HG02884 (cell line): ENCODE data around the gene THNSL1.
A peak's percentile ranks its signal among the peaks of the same experiment; 100 is the strongest.
"Not testable (repeated sequence)": the region's sequence is repeated elsewhere in the genome, so short reads cannot be mapped to it uniquely, and the experiment has no call there.

Experiments used
- ATAC-seq: cut with Tn5 transposase; IDR thresholded peaks from one replicate; pipeline ENCODE4 v1.9.1; 2021; ENCODE audit warnings: mild to moderate bottlenecking, moderate library complexity; ENCODE audit not compliant: unreplicated experiment

THNSL1 gene

DNA sequence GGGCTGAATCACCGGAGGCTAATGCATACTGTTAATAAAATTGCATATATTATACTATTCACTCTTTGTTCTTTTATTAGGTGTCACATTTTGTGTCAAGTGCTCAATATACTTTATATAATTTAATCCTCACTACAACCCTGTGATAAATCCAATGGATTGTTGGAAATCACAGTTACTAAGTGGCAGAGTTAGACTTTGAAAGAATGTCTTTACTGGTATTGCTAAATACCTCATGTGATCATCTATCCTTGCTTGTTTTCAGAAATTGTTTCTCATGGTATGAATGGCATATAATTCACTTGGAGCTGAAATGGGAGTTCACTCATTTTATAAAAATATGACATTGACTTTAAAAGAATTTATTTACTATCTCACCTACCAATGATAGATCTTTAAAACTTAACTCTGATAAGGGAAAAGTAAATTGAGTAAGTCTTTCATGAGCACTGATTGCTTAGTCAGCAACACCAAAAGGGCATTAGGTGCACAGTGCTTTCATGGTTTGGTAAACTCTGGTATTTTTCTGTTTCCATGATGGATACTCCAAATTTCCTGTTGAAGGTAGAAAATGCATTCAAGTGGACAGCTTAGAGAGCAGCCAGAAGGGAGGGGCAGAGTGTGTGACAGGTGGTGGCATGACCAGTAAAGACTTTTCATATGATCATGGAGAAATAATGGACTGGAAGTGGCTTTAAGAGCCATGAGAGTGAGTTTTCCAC, 23.0 kb upstream of the THNSL1 start:
- ATAC-seq: no peak

DNA sequence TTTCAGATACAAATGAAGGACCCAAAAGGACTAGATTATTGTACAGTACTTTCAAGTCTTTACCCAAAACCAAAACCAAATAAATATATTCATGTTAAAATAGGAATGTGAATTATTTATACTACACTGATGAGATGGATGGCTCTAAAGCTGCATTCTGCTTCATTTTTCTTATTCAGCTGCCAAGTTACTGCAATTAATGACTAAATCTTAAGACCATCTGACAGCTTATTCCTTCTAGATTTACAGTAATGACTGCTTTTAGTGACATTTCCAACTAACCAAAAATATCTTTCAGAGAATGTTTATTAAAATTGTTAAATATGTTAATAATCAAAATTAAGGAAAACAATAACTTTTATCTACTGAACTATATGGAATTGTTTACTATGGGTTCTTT, 21.3 kb upstream of the THNSL1 start:
- no peak for ATAC-seq

DNA sequence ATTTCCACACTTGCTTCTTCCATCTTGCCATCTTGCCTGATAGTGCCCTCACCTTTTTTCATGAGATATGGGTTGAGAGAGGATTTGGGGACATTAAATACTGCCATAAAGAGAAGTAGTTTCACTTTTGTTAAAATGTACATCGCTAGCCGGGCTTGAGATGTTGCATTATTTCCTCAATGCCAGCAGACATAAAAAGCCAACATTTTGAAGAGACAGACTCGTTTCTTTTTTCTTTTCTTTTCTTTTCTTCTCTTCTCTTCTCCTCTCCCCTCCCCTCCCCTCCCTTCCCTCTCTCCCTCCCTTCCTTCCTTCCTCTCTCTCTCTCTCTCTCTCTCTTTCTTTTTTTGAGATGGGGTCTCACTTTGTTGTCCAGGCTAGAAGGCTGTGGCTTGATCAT, 18.4 kb upstream of the THNSL1 start:
- ATAC-seq: no peak

DNA sequence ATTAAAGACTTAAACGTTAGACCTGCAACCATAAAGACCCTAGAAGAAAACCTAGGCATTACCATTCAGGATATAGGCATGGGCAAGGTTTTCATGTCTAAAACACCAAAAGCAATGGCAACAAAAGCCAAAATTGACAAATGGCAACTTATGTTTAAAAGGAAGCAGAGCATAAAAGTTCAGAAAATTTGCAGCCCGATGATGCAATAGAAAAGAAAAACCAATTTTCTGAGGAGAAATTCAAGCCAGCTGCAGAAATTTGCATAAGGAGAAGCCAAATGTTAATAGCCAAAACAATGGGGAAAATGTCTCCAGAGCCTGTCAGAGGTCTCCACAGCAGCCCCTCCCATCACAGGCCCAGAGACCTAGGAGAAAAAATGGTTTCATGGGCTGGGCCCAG, 4.8 kb upstream of the THNSL1 start:
- not testable (repeated sequence) for ATAC-seq

DNA sequence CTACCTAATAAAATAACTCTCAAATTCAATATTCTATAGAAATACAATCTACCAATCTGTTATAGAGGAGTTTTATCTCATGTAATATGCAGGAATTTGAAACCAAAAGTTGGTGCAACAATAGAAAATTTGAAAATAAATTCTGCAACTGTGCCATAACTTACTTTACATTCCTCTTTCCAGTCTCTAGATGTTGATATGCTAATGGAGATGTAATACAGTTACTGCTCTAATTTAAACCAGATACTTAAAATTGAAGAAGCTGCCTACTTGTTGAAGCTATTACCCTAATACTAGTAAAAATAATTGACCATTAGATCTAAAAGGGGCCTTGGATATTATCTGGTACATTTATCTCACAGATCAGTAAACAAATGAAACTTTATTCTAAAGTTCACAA, 1.8 kb upstream of the THNSL1 start:
- no peak for ATAC-seq

DNA sequence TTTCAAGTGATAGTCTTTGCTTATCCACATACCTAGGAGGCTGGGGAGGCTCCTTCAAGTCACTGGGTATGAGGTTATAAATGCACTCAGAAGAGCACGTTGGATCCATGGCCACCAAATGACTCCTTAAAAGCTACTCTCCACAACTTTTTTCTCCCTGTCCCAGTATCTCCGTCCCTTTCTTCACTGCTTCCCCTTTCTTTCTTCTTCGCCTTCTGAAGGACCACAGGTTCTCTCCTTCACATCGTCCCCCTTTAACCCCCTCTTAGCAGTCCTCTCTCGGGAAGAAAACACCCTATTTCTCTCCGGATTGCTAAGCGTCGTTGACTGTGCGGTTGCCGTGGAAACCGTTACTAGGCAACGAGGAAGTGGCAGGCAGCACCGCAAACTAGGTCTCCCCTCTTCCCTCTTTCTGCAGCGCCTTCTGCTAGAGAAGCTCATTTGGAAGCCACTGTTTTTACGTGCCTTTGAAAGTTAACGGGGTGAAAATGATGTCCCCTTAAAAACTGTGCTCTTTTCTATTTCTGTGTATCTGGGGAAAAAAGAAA, 510 bp upstream of the THNSL1 start, which contains the start of gene ENKUR:
TSS of gene ENKUR (minus strand) at position 331 of the 548 bp plus-strand sequence. CDS start at position 109, 222 bp downstream.
- ATAC-seq: peak; percentile 58

DNA sequence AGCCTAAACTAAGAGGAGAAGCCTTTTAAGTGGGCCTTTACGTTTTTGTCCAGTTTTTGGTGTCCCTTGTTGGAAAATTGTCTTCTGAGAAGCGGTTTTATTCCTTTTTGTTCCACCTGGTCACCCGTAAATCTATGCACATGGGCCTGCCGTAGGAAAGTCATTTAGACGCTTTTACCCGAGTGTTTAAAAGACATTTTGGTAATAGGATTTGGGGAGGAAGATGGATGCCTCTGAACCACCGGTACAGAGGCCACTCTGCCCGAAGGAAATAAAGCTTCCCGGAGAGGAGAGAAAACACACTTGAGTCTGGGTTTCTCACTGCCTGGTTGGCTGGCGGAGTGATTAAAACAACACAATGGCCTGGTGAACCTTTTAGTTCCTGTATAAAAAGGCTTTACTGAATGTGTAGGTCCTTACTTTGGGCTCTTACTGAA, 760 bp downstream of the THNSL1 start:
- ATAC-seq: peak; percentile 1

DNA sequence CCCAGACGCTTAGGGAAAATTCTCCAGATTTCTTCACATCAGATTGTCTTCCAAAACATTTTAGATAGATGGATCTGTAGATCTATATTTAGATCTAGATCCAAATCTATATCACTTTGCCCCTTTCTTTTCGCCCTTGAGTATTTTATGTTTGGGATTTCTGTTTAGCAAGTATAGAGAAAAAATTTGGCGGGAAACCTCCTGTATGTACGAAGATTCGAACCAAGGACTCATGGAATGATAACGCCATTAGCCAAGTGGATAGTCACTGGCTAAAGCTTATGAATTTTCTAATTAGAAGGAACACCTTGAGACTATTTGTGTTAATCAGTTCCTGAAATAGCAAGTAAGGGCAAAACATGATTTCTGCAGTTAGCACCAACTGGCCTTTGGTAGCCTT, 1.2 kb downstream of the THNSL1 start:
- ATAC-seq: no peak

DNA sequence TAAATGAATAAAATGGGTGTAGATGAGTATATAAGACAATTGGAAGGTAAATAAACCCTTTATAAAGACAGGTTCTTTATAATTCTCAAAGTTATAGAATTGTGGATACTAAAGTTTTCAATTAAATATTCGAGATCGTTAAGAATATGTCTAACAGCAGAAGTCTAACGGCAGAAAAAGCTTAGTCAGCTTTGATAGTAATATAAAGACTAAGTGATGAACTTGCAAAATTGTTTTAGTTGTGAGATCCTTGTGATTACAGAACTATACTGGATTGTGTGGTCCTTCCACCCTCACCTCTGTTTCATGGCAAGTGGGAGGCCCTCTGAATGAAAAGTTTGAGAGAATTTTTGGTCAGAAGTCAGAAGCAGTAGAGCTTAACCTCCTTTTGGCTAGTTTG, 2.3 kb downstream of the THNSL1 start:
- no peak for ATAC-seq

DNA sequence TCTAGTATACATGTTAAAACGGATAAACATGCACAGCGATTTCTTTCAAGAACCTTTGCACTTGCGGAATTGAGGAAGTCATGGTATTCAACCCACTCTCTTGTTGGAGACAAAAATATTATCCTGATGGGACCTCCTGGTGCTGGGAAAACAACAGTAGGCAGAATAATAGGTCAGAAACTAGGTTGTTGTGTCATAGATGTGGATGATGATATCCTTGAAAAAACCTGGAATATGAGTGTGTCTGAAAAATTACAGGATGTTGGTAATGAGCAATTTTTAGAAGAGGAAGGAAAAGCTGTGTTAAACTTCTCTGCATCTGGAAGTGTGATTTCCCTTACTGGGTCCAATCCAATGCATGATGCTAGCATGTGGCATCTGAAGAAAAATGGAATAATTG, 6.9 kb downstream of the THNSL1 start:
- no peak for ATAC-seq

DNA sequence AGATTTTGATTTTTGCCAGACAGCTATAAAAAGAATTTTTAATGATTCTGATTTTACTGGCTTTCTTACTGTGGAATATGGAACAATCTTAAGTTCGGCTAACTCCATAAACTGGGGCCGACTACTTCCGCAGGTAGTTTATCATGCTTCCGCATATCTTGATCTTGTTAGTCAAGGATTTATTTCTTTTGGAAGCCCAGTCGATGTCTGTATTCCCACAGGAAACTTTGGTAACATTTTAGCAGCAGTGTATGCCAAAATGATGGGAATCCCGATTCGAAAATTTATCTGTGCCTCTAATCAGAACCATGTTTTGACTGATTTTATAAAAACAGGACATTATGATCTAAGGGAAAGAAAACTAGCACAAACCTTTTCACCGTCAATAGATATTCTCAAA, 8.1 kb downstream of the THNSL1 start:
- ATAC-seq: no peak

DNA sequence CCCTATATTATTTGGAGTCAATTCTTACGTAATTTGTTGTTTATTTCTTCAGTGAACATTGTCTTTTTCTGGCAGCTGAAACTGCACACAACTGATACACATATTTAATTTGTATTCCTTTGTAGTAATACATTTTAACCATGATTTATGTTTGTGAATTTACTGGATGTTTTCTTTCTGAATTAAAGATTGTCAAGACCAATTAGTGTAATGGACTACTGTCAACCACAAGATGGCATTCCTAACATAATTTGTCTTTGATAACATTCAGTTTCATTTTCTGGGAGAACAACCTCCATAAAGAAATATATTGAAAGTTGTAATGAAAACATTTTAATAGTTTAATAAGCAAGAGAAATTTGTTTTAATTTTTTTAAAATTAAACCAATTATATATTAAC, 10.1 kb downstream of the THNSL1 start:
- ATAC-seq: no peak

DNA sequence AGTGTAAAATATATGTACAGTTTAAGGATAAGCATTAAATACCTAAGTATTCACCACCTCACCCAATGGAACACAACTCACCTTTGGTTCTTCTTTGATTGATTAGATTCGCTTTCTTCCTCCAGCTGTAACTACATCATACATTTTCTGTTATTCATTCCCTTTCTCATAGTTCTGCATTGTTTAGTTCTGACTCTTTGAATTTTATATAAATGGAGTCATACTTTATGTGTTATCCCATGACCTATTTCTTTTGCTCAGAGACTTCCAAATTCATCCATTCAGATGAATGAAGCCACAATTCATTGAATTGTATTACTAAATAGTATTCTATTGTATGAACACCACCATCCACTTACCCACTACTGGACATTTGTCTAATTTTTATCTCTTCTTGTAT, 12.3 kb downstream of the THNSL1 start:
- ATAC-seq: no peak

DNA sequence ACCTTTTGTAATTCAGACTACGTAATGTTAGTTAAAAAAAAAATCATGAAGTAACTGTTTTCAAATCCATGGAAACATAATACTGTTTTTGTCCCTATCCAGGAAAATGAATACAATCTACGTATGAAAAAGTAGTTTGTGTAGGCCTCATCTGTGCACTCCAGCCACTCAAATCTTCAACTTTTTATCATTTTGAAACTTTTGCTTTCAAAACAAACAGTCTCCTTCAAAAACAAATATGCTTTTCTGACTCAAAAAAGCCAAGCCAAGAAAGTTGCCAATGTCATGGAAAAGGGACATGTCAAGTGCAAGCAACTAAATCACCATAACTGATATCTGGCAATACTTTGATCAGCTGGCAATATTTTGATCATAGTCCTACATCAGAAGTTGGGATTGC, 13.1 kb downstream of the THNSL1 start:
- no peak for ATAC-seq

DNA sequence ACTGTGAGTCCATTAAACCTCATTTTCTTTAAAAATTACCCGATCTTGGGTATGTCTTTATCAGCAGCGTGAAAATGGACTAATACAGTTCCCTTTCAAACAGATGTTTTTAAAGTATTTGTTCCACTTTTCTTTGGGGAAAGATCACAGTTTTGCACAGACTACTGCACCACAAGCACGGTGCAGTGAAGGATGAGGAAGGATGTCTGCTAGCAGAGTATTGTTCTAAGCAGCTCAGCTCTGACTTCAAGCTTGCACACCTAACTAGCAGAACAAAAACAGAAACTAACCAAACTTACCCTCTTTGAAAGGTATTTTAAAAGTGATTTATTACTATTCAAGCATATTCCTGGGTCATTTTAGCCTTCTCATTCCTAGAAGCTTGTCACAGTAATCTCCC, 20.0 kb downstream of the THNSL1 start:
- ATAC-seq: peak; percentile 67

DNA sequence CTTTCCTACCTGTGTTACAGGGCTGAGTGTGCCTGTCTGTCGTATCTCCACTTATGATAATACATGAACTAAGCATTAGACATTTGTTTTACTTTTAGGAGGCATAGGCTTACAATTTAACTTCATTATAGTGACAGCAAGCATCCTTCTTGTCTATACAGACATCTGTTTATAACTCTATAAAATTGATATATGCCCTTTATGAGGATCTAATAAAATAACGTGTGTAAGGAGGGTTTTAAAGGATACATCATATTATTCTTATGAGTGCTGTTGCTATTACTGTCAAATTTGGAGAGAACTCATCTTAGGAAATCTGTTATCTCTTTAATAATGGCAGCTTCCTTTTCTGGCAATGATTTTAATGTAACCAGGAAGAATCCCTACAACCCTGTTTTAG, 21.9 kb downstream of the THNSL1 start:
- no peak for ATAC-seq

DNA sequence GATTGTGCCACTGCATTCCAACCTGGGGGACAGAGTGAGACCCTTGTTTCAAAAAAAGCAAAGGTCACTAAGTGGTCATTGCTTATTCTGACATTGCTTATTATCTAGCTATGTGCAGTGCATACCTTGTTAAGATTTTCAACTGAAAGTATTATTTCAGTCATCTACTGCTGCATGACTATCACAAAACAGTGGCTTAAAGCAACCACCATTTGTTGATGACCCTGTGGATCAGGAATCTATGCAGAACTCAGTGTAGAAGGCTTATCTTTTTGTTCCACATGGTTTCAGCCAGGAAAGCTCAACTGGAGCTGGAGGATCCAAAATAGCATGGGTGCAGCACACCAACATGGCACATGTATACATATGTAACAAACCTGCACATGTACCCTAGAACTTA, 23.1 kb downstream of the THNSL1 start:
- no peak for ATAC-seq

DNA sequence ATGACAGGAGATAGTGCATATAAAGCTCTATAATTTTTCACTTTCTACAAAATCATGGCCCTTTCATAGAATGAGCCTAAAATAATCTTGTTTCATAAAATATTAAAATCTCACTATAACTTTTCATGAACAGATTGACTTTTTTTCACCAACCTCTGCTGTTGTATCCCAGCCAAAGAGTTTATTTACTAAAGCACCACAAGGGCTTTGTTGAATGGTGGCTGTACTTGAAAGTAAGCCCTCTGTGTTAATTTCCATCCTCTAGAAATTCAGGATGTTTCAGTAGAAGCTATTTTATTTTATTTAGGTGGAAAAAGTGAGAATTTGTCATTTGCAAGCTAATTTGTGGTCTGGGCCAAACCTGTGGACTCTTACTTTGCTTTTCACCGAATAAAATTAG, 30.2 kb downstream of the THNSL1 start:
- no peak for ATAC-seq

DNA sequence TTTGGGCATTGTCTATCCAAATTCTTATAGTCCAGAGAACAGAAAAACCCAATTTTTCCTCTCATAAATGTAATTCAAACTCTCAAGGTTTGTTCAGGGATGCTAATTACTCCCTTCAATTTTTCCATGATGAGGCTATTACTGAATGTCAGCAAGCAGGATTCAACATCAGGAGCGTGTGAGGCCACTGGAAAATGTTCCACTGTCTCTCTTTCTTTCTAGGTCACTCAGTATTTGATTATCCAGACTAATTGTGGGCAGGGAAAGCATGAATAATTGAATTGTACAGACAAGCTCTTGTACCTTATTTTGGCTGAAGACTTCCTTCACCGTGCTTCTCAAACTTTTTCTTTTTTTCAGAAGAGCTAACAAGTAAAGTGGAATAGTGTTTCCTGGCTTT, 30.7 kb downstream of the THNSL1 start:
- no peak for ATAC-seq

DNA sequence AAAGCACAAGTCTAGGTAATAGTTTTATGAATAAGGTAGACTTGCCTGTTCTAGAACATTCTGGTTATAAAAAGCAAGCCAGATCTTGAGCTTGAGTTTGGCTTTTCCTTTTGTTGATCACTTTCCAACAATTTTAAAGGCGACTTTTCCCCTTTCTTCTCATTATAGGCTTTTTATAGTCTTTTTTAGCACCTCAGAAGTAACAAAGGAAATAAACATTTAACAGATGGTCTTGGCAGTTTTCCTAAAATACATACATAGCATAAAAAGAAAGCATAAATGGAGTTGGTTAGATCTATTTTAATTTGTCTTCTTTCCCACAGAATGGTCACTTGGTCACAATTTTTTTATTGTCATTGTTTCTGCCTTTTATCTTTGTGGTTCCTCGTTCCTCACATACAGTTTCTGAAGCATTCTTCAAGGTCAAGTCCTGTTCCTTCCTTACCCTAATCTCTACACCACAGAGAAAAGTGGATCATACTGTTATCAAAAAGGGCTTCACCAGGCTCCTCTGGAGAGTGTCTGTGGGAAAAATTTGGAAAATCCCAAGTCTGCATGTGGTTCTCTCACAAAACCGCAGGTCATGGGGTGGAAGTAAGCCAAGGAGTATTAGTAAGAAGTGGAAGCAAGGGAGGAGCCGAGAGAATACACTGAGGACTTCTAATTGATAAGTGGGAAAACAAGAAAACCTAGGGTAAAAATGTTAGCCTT, 31.3 kb downstream of the THNSL1 start:
- no peak for ATAC-seq

DNA sequence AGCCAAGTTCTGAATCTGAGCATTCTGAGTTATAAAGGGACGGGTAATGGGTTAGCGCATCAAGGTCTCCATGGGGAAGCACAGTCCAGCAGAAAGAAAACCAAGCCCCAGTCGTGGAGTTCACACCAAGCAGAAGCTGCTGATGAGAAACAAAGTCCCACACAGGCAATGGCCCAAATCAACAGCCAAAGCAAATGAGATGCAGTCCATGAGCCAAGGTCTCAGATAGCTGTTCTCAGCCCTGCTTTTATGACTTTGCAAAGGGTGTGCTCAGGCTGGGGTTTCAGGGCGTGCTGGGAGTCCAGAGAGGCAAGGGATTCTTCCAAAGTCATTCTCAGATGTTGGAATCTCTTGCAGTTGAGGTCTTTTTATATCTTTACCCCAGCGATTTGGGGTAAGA, 32.0 kb downstream of the THNSL1 start:
- ATAC-seq: no peak

DNA sequence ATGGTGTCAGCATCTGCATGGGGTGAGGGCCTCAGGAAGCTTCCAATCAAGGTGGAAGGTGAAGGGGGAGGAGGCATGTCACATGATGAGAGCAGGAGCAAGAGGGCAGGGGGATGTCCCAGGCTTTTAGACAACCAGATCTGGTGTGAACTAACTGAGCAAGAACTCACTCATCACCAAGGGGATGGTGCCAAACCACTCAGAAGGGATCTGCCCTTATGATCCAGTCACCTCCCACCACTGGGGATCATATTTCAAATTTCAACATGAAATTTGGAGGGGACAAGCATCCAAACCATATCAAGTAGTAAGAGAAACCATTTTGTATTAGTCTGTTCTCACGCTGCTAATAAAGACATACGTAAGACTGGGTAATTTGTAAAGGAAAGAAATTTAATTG, 33.6 kb downstream of the THNSL1 start:
- ATAC-seq: no peak
